ENCODE measurements around the gene MAN2B1. TPM values are rescaled to one million over a fixed set of nuclear protein-coding genes. Genes with fewer than 3 reads are reported as not detected.
"Not testable (repeated sequence)": the region's sequence is repeated elsewhere in the genome, so short reads cannot be mapped to it uniquely, and the experiment has no call there.

MAN2B1 gene
- total RNA-seq, 1 experiment from 2014 or later = 93.5 TPM

- Mint-ChIP-seq H3K9me3 (peaks cover 0 to 5% of the 10 kb centered on the region in 2 experiments; a peak in 3 of 5 replicates), H3K4me3 (no peak overlapping the region), H3K4me1 (peaks cover 0 to 2% of the 10 kb centered on the region in 2 experiments; a peak in 1 of 4 replicates), H3K36me3 (ENCODE audit: insufficient read depth in 1 of 3, low read depth in 3 of 3) (peaks cover 6 to 17% (median 14%) of the 10 kb centered on the region in 3 experiments), H3K27me3 (ENCODE audit: low read depth) (peaks cover 2% of the 10 kb centered on the region; the same call in 1 of the 2 replicates), H3K27ac (peak overlapping the region in 1 of 3 experiments; percentile 21; a peak in 1 of 7 replicates)
- no peak overlapping the region for H2AK5ac ChIP-seq (ENCODE audit: insufficient read length, low read length)
- no peak overlapping the region for H3K9ac ChIP-seq (ENCODE audit: extremely low read depth, insufficient read length, low read length)
- H3K27ac ChIP-seq (ENCODE audit: insufficient read length, low read depth, low read length) = no peak overlapping the region
- no peak overlapping the region for H4K5ac ChIP-seq (ENCODE audit: insufficient read length, low read depth, low read length)
- no peak overlapping the region for H4K91ac ChIP-seq (ENCODE audit: insufficient read length, low read depth, low read length)
- H3K4ac ChIP-seq (ENCODE audit: low read depth, low read length) = no peak overlapping the region
- no peaks in the 10 kb centered on the region for H3K79me1 ChIP-seq (ENCODE audit: insufficient read depth, low read depth, low read length, poor library complexity, severe bottlenecking)
- WGBS (ENCODE audit: extremely low coverage, insufficient read length, low lambda C conversion rate) = no CpG with 5 or more reads among the region's 10 CpGs
- no peaks in the 10 kb centered on the region for H3K4me1 ChIP-seq (ENCODE audit: insufficient read depth, low read length)
- H3K56ac ChIP-seq (ENCODE audit: insufficient read length, low read depth, low read length) = no peak overlapping the region
- H3K27me3 ChIP-seq (ENCODE audit: insufficient read depth, low read length) = no peaks in the 10 kb centered on the region
- H3K4me2 ChIP-seq (ENCODE audit: insufficient read depth, insufficient read length, low read length) = no peak overlapping the region
- no peak overlapping the region for H3K14ac ChIP-seq (ENCODE audit: insufficient read depth, low read length)
- H3K9me3 ChIP-seq (ENCODE audit: control insufficient read depth, low read depth, low read length) = no peaks in the 10 kb centered on the region
- TF ChIP-seq, protein P1, sequence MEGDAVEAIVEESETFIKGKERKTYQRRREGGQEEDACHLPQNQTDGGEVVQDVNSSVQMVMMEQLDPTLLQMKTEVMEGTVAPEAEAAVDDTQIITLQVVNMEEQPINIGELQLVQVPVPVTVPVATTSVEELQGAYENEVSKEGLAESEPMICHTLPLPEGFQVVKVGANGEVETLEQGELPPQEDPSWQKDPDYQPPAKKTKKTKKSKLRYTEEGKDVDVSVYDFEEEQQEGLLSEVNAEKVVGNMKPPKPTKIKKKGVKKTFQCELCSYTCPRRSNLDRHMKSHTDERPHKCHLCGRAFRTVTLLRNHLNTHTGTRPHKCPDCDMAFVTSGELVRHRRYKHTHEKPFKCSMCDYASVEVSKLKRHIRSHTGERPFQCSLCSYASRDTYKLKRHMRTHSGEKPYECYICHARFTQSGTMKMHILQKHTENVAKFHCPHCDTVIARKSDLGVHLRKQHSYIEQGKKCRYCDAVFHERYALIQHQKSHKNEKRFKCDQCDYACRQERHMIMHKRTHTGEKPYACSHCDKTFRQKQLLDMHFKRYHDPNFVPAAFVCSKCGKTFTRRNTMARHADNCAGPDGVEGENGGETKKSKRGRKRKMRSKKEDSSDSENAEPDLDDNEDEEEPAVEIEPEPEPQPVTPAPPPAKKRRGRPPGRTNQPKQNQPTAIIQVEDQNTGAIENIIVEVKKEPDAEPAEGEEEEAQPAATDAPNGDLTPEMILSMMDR (conservative IDR thresholded peaks at IDR 0.05) = no peak
- no peak overlapping the region for H3T11ph ChIP-seq (ENCODE audit: low read length)
- H3K79me2 ChIP-seq (ENCODE audit: insufficient read depth, low read length) = no peaks in the 10 kb centered on the region
- no peak overlapping the region for H2BK12ac ChIP-seq (ENCODE audit: insufficient read length, low read depth, low read length)
- no peak overlapping the region for H2AFZ ChIP-seq (ENCODE audit: low read length)
- DNase-seq = no peak
- H2BK5ac ChIP-seq (ENCODE audit: insufficient read length, low read length) = no peak overlapping the region
- H3K23me2 ChIP-seq (ENCODE audit: insufficient read length, low read depth, low read length, poor library complexity, severe bottlenecking) = no peaks in the 10 kb centered on the region
- no peak overlapping the region for H2BK120ac ChIP-seq (ENCODE audit: low read depth, low read length, poor library complexity, severe bottlenecking)
- H4K20me1 ChIP-seq (ENCODE audit: control insufficient read depth, insufficient read depth, insufficient read length) = no peaks in the 10 kb centered on the region
- no peak overlapping the region for H3K23ac ChIP-seq (ENCODE audit: insufficient read length, low read depth, low read length)
- no peak overlapping the region for H4K8ac ChIP-seq (replicated peaks; ENCODE audit: insufficient read length, low read depth, low read length)
- H2BK20ac ChIP-seq (ENCODE audit: low read depth, low read length, poor library complexity, severe bottlenecking) = no peak overlapping the region
- no peak overlapping the region for H2BK15ac ChIP-seq (ENCODE audit: low read depth, low read length)
- H3K18ac ChIP-seq (ENCODE audit: insufficient read length, low read depth, low read length) = no peak overlapping the region
Observed at GRCh38 chr19:12646551-12646950, 20.0 kb downstream of the MAN2B1 start.

DNA sequence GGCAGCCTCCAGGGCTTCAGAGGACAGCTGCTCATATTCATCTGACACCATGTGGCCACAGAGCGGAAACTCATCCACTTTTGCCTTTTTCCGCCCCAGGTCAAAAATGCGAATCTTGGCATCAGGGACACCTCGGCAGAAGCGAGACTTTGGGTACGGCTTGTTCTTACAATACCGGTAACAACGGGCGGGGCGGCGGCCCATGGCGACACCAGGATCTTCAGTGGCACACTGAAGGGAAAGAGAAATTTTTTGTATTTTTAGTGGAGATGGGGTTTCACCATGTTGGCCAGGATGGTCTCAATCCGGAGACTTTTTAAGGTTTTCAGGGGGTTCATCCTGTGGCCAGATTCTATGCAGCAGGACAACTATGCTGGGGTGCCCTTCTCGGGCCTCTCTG is 22.8 kb downstream of the MAN2B1 start:
- not testable (repeated sequence) for H3K4me3 Mint-ChIP-seq; H3K4me1 ChIP-seq (ENCODE audit: insufficient read depth, low read length); H3K79me1 ChIP-seq (ENCODE audit: insufficient read depth, low read depth, low read length, poor library complexity, severe bottlenecking); H3K4ac ChIP-seq (ENCODE audit: low read depth, low read length); H2AFZ ChIP-seq (ENCODE audit: low read length); H3K27me3 Mint-ChIP-seq (ENCODE audit: low read depth); H2BK12ac ChIP-seq (ENCODE audit: insufficient read length, low read depth, low read length); H3K4me1 Mint-ChIP-seq; H2AK5ac ChIP-seq (ENCODE audit: insufficient read length, low read length); H2BK15ac ChIP-seq (ENCODE audit: low read depth, low read length); H3K27ac Mint-ChIP-seq; H3K4me2 ChIP-seq (ENCODE audit: insufficient read depth, insufficient read length, low read length); H4K5ac ChIP-seq (ENCODE audit: insufficient read length, low read depth, low read length); H3T11ph ChIP-seq (ENCODE audit: low read length); H3K79me2 ChIP-seq (ENCODE audit: insufficient read depth, low read length); H3K14ac ChIP-seq (ENCODE audit: insufficient read depth, low read length); H2BK20ac ChIP-seq (ENCODE audit: low read depth, low read length, poor library complexity, severe bottlenecking); H3K56ac ChIP-seq (ENCODE audit: insufficient read length, low read depth, low read length); H3K9me3 Mint-ChIP-seq; H3K9me3 ChIP-seq (ENCODE audit: control insufficient read depth, low read depth, low read length); H3K27ac ChIP-seq (ENCODE audit: insufficient read length, low read depth, low read length); H4K8ac ChIP-seq (replicated peaks; ENCODE audit: insufficient read length, low read depth, low read length); H3K9ac ChIP-seq (ENCODE audit: extremely low read depth, insufficient read length, low read length); H2BK120ac ChIP-seq (ENCODE audit: low read depth, low read length, poor library complexity, severe bottlenecking); H2BK5ac ChIP-seq (ENCODE audit: insufficient read length, low read length); H4K91ac ChIP-seq (ENCODE audit: insufficient read length, low read depth, low read length); DNase-seq; H3K18ac ChIP-seq (ENCODE audit: insufficient read length, low read depth, low read length); H3K23ac ChIP-seq (ENCODE audit: insufficient read length, low read depth, low read length); H4K20me1 ChIP-seq (ENCODE audit: control insufficient read depth, insufficient read depth, insufficient read length); H3K27me3 ChIP-seq (ENCODE audit: insufficient read depth, low read length); H3K23me2 ChIP-seq (ENCODE audit: insufficient read length, low read depth, low read length, poor library complexity, severe bottlenecking)
- peaks cover 2 to 12% (median 5%) of the 10 kb centered on the region in 3 experiments; a peak in 4 of 7 replicates for H3K36me3 Mint-ChIP-seq (ENCODE audit: insufficient read depth in 1 of 3, low read depth in 3 of 3)
- WGBS (ENCODE audit: extremely low coverage, insufficient read length, low lambda C conversion rate) = no CpG with 5 or more reads among the region's 14 CpGs

Measured in H9 (cell line).